HL-60 (cell line): ENCODE data around the gene MTCL1.

Source experiments
- GABPA ChIP-seq: IDR thresholded peaks from 2 replicates; pipeline ENCODE4 v1.6.1; 2012; ENCODE audit warnings: low read depth
- POLR2AphosphoS5 ChIP-seq: IDR thresholded peaks from 2 replicates; pipeline ENCODE4 v1.6.1; 2012; ENCODE audit warnings: low read depth
- SPI1 ChIP-seq: IDR thresholded peaks from 2 replicates; pipeline ENCODE4 v1.6.1; 2012; ENCODE audit warnings: low read depth, mild to moderate bottlenecking, borderline replicate concordance
- TF ChIP-seq, protein P1 (sequence below): IDR thresholded peaks from one replicate; pipeline ENCODE4 v1.5.1; 2011; ENCODE audit warnings: low read length, control low read depth, inconsistent platforms; ENCODE audit not compliant: insufficient read depth

DNA sequence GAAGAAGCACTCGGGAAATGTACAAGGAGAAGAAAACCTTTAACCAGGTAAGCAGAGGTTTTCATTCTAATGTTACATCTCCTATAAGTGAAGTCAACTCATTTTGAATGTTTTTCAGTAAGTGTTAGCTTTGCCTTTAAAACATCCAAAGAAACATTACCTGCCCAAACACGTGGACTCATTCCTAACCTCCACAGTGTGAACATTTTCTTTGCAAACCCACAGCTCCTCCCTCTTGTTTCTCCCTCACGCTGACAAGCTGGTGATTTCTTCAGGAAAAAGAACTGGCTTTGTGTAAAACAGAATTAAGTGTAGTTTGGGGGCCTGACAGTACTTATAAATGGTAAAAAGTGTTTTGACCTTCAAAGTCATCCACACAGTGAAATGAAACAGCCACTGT, 72.5 kb downstream of the MTCL1 start:
- TF ChIP-seq GABPA (no peak), POLR2AphosphoS5 (no peak), SPI1 (no peak)
- TF ChIP-seq, protein P1, sequence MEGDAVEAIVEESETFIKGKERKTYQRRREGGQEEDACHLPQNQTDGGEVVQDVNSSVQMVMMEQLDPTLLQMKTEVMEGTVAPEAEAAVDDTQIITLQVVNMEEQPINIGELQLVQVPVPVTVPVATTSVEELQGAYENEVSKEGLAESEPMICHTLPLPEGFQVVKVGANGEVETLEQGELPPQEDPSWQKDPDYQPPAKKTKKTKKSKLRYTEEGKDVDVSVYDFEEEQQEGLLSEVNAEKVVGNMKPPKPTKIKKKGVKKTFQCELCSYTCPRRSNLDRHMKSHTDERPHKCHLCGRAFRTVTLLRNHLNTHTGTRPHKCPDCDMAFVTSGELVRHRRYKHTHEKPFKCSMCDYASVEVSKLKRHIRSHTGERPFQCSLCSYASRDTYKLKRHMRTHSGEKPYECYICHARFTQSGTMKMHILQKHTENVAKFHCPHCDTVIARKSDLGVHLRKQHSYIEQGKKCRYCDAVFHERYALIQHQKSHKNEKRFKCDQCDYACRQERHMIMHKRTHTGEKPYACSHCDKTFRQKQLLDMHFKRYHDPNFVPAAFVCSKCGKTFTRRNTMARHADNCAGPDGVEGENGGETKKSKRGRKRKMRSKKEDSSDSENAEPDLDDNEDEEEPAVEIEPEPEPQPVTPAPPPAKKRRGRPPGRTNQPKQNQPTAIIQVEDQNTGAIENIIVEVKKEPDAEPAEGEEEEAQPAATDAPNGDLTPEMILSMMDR, result no peak
